GM08714 (cell line): ENCODE measurements around the gene PLA2G2C.

ENCODE experiments used
- H3K4me3 ChIP-seq: fragments of 200-500 bp; sonication (Bioruptor generic); 2 replicates; pipeline ENCODE4 v1.5.1; 2014; ENCODE audit warnings: mild to moderate bottlenecking, low read length, inconsistent platforms
- ZNF274 ChIP-seq: IDR thresholded peaks from 2 replicates; pipeline ENCODE4 v1.6.1; 2012; ENCODE audit warnings: mild to moderate bottlenecking, low read depth, low read length

Gene PLA2G2C

GRCh38 chr1:20166051-20166450 lies 20.3 kb downstream of the PLA2G2C start:
- no peak for TF ChIP-seq ZNF274
- H3K4me3 ChIP-seq, result no peak overlapping the region

GRCh38 chr1:20165522-20165951 lies 20.8 kb downstream of the PLA2G2C start:
- no peak for TF ChIP-seq ZNF274

DNA sequence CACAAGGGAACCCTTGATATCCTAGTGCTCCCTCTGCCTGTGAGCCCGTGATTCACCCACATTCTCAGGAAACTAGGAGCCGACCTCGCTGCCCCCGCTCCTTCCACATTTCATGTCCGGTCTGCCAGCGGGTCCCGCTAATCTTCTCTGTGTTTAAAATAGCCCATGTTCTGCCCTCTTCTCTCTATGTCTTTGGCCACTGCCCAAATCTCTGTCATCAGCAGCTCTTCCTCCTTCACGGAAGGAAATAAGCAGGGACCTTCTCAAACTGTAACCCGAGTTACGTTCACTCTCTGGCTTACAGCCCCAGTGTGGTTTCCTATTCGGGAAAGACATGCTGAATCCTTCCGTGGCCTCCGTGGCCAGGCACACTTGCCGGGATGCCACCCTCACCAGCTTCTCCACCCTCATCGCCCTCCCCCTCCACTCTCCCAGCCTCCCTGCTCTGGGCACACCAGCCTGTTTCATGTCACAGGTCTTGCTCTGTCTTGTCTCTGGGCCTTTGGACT lies 21.6 kb downstream of the PLA2G2C start:
- no peak for TF ChIP-seq ZNF274
- no peak overlapping the region for H3K4me3 ChIP-seq

More at GRCh38 chr1:20165522-20165951, 20.8 kb downstream of the PLA2G2C start:
- no peak overlapping the region for H3K4me3 ChIP-seq

- no peak for TF ChIP-seq ZNF274
These were observed 26.3 kb downstream of the PLA2G2C start for GRCh38 chr1:20160034-20160433.

DNA sequence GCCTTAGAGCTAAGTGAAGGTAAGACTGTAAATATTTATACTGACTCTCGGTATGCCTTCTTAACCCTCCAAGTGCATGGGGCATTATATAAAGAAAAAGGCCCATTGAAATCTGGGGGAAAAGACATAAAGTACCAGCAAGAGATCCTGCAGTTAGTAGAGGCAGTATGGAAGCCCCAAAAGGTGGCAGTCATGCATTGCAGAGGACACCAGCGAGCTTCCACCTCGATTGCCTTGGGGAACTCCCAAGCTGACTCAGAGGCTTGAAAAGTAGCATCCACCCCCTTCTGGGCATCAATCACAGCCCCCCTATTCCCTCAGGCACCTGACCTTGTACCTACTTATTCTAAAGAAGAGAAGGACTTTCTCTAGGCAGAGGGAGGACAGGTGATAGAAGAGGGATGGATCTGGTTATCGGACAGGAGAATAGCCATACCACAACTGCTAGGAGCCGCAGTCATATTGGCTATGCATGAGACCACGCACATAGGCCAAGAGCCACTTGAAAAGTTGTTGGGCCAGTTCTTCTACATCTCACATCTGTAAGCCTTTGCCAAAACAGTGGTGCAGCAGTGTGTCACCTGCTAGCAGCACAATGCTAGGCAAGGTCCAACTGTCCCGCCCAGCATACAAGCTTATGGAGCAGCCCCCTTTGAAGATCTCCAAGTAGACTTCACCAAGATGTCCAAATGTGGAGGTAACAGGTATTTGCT lies 27.8 kb downstream of the PLA2G2C start:
- TF ChIP-seq ZNF274, result no peak

More at GRCh38 chr1:20160034-20160433, 26.3 kb downstream of the PLA2G2C start:
- H3K4me3 ChIP-seq, result no peak overlapping the region

DNA sequence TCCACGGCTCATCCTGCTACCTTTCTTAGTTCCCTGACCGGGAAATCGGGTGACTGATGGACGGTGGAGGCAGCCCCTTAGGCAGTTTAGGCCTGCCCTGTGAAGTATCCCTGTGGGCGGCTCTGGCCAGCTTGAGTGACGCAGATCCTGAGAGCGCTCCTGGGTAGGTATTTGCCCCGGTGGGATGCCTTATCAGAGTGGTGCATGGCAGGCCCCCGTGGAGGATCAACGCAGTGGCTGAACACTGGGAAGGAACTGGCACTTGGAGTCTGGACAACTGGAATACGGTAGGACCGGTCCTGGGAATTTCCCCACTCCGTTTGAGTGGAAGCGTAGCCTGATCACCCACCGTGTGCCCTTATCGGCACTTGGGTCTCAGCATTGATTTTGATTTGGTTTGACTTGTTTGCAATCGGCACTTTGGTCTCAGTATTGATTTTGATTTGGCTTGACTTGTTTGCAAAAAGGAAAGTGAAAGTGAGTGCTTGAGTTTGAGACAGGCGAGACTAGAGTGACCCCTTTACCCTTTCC lies 32.0 kb downstream of the PLA2G2C start:
- TF ChIP-seq ZNF274, result no peak
- H3K4me3 ChIP-seq, result no peak overlapping the region

More for the DNA sequence above, 27.8 kb downstream of the PLA2G2C start:
- no peak overlapping the region for H3K4me3 ChIP-seq

DNA sequence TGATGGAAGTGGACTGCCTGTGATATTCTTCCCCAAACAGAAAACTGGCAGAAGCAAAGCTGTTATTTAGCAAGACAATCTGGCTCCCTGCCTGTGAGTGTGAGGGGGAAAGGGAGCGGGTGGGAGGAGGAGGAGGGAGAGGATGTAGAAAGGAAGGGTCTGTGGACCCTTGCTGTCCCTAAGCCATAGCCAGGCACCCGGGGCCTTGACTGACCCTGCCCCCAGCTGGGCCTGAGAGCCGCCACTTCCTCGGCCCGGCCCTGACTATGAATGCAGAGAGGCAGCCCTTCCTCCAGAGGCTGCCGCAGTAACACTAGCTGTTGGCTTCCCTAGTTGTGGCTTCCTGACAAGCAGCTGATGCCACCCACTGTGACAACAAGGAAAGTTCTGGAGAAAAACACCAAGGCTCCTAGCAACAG lies 33.3 kb downstream of the PLA2G2C start:
- TF ChIP-seq ZNF274, result no peak

DNA sequence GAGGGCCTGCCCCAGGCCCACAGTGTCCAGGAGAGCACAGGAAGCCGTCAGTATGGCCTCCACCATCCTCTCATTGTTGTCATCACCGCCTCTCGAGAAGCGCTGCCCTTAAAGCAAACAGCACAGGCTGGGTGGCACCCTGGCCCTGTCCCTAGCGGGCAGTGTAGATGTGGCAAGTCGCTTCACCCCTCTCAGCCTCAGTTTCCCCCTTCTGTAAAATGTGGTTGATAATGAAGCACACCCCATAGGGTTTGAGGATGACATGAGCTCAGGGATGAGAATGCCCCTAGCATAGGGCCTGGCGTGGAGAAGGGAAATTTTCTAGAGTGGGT lies 33.8 kb downstream of the PLA2G2C start:
- H3K4me3 ChIP-seq, result no peak overlapping the region
- TF ChIP-seq ZNF274, result no peak

More for the DNA sequence above, 33.3 kb downstream of the PLA2G2C start:
- no peak overlapping the region for H3K4me3 ChIP-seq

- H3K4me3 ChIP-seq, result peak overlapping the region; percentile 6; the same call in 1 of the 2 replicates
- no peak for TF ChIP-seq ZNF274
These were observed 34.3 kb downstream of the PLA2G2C start for GRCh38 chr1:20151906-20152598.

DNA sequence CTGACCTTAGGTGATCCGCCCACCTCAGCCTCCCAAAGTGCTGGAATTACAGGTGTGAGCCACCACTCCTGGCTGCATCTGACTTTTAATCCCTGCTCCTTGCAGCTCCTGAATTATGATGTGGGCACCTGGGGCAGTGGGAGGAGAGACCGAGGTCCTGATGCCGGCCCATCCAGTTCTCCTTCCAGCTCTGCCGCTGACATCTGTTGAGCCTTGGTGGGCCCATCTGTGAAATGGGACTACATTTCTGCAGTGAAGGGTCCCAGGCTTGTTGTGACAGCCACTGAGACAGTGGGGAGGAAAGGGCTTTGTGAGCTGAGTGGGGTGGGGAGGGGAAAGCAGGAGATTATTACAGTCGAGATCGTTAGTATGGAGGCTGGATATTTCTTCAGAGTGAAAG lies 35.3 kb downstream of the PLA2G2C start:
- TF ChIP-seq ZNF274, result no peak
- H3K4me3 ChIP-seq, result no peak overlapping the region

DNA sequence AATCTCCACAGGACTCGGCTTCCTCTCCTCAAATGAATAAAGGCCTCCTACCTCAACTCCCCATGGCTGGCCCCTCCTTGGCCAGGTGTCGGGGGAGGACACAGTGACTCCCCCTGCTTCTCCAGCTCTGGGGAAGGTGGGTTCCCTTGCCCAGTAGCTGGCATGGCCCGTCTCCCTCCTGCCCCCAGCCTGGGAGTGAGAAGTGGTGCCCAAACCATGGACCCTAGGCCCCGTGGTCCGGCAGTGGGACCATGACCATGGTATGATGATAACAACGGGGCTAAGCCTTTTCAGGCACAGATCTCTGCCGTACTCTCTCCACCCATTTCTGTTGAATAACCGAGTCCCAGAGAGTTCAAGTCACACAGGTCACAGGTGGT lies 36.0 kb downstream of the PLA2G2C start:
- no peak overlapping the region for H3K4me3 ChIP-seq
- no peak for TF ChIP-seq ZNF274

- TF ChIP-seq ZNF274, result no peak
- H3K4me3 ChIP-seq, result no peak overlapping the region
These were observed 36.6 kb downstream of the PLA2G2C start for GRCh38 chr1:20149601-20150325.

- TF ChIP-seq ZNF274, result no peak
- no peak overlapping the region for H3K4me3 ChIP-seq
These were observed 37.5 kb downstream of the PLA2G2C start for GRCh38 chr1:20148571-20149500.
